ENCODE data around the gene COMP.

Gene COMP

DNA sequence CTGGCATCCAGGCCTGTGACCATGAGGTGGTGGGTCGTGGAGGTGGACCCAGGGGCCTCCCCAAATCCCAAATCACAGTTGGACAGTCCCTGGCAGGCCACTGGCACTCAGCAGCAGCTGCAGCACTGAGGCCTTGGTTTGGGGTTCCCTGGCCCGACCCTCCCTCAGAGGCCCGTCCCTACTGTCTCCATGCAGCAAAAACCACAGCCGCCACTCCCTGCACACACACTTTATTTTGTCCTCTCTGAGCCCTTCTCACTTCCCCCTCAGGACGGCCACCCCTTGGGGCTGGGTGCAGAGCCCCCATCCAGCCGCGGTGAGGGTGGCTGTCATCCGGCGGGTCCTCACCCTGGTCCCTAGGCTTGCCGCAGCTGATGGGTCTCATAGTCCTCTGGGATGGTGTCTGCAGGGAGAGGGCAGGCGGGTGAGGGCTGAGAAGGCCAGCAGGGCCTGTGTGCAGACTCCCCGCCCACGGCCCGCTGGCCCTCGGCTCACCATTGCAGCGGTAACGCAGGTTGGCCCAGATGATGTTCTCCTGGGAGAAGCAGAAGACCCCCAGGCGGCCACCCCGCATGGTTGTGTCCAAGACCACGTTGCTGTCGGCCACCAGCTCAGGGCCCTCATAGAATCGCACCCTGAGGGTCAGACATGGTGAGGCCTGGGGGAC is 8.4 kb downstream of the COMP start:
- no peak for DNase-seq (ENCODE audit: low read depth)

DNA sequence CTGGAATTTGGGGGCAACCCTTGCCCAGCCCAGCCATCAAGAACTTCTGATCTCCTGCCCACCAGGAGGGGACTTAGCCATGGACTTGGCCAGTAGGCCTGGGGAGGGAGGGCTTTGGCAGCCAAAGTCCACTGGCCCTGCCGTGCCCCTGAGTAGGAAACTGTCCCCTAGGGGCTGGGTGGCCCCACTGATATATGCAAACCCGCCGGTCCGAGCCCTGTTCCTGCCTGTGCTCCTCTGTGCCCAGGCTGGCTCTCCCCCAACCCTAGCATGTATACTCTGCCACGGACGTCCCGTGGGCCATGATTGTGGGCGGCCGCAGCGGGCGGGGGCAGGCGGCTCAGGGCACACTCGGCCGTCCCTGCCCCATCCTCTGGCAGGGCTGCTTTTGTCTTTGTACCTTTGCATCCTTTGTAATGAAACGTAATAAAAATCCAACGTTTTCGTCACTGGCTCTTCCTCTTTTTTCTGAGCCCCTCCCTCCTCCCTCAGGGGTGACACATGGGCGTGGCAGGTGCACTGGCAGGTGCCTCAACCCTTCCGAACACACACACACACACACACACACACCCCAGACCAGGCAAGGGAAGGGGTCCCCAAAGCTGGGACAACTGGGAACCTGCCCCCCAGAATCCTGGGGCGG is 9.1 kb downstream of the COMP start:
- no peak for DNase-seq (ENCODE audit: low read depth)

DNA sequence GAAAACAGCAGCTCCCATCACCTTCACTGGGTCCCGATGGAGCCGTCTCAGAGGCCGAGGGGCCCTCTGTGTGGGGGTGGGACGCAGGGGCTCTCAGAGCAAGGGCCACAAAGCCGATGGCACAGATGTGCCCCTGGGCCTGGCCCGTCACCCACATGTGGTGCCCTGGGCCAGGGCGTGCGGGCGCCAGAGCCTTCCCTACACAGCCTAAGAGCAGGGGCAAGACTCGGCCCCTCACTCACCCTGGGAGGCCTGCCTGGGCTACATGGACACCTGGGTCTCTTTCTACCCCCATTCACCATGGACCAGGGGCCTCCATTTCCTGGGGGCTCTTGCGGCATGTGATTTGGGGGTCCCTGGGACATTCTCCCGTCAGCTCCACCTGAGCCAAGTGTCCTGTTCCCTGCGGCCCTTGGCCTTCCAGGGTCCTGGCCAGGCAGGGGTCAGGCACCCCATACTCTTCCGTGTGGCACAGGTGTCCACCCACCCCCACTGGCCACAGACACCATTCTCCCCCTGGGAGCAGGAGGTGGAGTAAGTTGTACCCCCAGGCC is 10.0 kb downstream of the COMP start:
- DNase-seq (ENCODE audit: low read depth), result no peak

DNA sequence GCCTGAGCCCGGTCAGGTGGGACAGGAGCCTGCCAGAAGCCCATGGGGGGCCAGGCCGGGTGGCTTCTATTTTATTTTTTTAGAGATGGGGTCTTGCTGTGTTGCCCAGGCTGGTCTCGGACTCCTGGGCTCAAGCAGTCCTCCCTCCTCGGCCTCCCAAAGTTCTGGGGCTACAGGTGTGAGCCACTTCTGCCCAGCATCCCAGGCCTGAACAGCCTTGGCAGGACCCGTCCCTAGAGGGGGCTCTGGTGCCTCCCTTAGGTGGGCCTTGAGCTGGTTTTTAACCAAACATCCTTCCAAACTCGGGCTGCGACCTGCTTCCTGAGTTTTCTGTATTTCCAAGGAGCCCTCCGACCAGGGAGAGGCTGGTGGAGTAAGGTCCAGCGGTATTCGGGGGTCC is 10.5 kb downstream of the COMP start:
- no peak for DNase-seq (ENCODE audit: low read depth)

DNA sequence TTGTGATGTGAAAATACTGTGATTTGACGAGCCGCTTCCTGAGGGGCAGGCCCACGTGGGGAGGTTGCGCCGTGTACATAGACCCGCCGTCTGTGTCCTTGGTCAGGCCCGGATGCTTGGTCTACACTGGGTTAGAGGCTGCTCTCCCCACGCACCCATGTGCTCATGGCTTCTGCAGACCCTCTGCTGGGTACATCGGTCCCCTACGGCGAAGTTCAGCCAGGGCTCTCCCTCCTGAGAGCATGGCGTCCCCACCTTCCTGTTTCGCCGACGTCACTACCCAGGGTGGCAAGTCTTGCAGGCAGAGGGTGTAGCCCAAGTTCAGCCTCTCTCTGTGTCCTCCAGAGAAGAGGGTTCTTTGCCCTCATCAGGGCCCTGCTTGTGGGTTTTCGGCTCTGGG is 11.0 kb downstream of the COMP start:
- DNase-seq (ENCODE audit: low read depth), result no peak

DNA sequence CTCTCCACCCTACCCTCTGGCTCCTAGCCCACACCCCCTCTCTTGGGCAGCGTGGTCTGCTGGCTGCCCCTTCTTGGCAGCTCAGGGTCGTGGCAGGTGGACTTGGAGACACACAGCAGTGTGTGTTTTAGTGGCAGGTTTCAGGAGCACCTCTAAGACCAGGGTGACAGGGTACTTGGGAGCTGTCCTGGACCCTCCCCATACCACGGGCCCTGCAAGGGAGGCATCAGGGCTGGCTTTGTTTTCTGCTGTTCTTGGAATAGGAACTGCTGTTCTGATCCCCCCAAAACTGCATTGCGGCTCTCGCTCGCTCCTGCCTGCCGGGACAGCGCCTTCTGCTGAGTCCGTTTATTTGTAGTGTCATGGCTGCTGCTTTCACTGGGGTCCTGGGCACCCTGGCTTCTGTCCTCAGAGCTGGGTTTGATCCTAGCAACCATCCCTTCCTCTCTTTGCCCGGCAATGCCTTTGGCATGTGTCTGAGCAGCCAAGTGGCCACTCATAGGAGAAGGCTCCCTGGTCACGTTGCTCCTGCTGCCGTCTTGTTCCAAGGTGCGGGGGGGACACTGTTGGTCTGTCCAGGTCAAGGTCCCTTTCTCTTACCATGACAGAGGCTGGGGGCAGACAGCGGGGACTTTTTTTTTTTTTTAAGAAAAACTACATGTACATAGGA is 12.1 kb downstream of the COMP start:
- no peak for DNase-seq (ENCODE audit: low read depth)

DNA sequence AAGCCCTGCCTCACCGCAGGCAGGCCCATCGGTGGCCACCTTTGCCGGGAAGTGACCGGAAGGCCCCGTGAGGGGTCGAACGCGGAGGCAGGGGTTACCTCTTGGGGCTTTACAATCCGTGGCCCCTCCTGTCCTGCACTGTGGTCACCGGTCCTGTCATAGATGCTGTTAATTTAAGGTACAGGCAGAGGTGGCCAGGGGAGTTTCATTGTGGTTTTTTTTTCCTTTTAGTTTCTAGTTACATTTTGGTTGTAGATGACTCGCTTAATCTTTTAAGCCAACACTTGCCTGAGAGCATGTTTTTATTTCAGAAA is 13.1 kb downstream of the COMP start:
- DNase-seq (ENCODE audit: low read depth), result no peak

DNA sequence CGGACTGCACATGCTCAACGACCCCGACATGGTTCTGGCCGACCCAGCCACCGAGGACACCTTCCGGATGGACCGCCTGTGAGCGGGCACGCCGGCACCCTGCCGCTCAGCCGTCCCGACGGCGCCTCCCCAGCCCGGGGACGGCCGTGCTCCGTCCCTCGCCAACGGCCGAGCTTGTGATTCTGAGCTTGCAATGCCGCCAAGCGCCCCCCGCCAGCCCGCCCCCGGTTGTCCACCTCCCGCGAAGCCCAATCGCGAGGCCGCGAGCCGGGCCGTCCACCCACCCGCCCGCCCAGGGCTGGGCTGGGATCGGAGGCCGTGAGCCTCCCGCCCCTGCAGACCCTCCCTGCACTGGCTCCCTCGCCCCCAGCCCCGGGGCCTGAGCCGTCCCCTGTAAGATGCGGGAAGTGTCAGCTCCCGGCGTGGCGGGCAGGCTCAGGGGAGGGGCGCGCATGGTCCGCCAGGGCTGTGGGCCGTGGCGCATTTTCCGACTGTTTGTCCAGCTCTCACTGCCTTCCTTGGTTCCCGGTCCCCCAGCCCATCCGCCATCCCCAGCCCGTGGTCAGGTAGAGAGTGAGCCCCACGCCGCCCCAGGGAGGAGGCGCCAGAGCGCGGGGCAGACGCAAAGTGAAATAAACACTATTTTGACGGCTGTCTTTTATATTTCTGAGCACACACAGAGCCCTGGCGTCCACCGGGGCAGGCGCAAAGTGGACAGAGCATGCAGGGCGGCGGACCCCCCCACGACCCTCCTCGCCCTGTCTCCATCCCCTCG is 13.6 kb downstream of the COMP start:
- DNase-seq (ENCODE audit: low read depth), result no peak

DNA sequence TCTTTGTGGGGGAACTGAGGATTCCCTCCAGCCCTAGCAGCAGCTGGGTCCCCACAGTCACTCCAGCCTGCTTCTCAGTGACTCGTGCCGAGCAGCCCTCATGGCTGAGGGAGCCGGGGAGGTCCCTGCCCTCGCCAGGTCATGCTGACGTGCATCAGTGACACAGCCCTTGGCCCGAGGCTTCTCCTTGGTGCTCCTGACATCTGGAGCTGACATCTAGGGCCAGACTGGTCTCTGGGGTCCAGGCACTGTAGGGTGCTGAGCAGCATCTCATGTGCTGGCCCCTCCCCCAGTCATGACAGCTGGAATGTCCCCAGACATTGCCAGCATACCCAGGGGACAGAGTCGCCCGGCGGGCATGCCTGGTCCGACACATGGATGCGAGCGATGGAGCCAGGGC is 14.4 kb downstream of the COMP start:
- no peak for DNase-seq (ENCODE audit: low read depth)

DNA sequence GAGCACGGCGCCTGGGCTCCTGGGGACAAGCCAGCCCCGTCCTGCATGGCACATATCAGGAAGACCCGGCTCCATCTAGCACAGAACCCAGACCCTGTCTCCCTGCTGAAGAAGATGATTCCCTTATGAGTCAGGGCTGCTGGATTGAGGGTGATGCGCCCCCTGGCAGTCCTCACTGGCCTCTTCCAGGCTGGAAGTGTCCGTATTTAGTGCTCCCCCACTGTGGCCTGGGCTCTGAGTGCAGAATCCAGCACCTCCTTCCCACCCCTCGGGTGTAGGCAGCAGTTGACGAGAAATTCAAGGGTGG is 14.9 kb downstream of the COMP start:
- DNase-seq (ENCODE audit: low read depth), result no peak

DNA sequence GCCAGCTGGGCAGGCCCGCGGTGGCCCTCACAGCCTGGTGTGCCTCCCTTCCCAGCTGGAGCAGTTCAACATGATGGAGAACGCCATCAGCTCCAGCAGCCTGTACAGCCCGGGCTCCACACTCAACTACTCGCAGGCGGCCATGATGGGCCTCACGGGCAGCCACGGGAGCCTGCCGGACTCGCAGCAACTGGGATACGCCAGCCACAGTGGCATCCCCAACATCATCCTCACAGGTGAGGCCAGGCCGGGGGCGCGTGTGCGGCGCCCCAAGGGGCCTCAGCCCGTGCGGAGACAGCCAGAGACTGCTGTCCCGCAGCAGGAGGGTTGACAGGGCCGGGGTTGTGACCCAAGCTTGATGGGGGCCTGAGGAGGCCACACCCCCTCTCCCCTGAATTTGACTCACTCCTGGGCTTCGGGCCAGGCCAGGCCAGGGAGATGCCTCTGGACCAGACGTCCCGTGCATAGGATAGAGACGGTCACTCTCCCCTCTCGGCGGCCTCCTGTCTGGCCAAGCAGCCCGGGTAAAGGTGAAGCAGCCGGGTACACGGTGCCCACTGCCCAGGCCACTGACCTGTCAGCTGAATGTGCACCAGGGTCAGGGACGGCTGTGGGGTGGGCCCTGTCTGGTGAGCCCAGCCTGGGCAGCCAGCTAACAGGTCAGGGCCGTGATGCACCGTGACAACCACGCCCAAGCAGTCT is 15.4 kb downstream of the COMP start:
- DNase-seq (ENCODE audit: low read depth), result no peak

DNA sequence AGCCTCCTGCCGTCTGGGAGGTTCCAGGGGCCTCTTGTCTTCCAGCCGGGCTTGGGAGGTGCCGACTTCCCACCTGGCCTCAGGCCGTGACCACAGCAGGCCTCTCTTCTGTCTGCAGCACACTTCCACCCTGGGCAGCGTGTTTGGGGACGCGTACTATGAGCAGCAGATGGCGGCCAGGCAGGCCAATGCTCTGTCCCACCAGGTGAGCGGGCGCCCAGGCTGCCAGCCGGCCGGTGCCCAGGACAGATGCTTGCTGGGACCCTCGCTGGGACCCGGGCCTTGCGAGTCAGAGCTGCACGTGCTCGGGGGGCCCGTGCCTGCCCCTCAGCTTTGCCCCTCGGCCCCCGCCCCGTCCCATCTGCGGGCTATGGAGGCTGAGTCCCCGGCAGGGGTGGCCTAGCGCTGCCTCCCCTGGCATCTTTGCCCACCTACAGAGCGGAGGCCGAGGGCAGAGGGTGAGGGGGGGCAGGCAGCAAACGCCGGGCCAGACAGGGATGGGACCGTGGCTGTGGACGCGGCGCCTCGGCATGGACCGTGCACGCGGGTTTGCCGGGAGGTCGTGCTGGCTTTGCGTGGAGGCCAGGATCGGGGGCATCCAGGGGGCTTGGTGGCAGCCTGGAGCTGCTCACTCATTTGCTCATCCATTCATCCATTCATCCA is 16.2 kb downstream of the COMP start:
- no peak for DNase-seq (ENCODE audit: low read depth)

DNA sequence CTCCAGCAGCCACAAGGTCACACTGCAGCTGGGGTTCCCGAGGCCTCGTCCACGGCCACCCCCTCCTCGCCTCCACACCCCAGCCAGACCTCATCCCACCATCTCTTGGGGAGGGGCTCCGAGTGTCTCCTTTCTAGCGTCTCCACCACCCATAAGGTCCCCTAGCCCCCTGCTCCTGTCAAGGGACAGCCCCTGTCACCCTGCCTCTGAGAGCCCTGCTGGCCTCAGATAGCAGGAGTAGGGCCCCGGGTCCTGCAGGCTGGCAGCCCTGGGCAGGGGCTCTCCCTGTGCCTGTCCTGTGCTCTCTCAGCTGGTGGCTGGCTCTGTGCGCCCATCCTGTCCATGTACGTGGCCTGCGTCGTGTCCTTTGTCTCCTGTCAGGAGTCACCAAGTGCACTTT is 17.0 kb downstream of the COMP start:
- no peak for DNase-seq (ENCODE audit: low read depth)

DNA sequence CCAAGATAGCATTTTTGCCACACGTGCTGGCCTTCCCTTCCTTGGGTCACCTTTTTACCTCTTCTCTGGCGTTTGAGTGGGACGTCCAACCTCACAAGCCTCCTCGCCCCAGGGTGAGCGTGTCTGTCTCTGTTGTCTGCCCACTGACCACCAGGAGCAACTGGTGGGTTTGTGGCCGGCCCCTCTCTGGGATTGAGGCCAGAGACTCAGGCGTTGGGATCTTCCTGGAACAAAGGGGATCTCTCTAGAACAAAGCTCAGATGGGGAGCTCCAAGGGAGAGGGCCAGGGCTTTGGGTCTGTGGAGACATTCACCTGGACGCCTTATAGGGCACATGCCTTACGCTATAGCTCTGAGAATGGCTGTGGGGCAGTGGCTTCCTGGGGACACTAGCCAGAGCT is 17.4 kb downstream of the COMP start:
- DNase-seq (ENCODE audit: low read depth), result no peak

DNA sequence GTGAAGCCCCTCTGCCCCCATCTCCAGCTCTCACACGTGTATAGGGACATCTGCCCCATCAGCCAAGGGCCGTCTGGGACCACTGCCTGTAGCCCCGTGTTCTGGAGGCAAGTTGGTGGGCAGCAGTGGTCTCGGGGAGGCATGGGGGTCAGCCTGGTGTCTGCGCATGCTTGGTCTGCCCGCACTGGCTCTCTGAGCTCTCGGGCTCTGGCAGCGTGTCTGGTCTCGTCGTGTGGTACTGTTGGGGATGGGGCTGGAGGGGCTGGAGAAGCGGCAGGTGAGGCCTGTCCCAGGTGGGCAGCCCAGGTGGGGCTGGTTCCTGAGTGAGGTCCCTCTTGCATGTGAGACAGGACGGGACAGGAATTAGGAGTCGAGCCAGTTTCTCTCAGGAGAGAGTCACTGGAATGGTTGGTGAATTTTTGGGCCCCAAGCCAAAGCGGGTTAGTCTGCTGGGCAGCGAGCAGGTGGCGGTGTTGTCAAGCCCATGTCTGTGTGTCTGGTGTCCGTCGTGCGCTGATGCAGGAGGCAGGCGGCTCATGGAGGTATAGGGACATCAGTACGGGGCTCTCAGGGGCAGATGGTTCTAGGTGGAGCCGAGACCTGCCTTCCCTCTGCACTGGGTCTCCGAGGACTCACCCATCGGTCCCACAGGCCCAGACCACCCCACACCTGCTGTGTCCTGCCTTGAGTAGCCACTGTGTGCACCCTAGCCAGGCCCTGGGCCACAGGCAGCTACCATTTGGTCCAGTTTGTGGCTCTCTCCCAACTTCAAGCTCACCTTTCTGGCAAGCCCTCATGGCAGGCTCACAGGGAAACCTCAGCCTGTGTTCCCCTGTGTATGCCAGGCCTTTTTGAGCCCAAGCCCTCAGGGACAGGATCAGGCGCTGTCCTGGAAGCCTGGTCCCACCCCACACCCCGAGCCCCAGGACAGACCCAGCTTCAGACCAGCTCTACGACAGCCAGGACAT is 18.2 kb downstream of the COMP start:
- DNase-seq (ENCODE audit: low read depth), result no peak

DNA sequence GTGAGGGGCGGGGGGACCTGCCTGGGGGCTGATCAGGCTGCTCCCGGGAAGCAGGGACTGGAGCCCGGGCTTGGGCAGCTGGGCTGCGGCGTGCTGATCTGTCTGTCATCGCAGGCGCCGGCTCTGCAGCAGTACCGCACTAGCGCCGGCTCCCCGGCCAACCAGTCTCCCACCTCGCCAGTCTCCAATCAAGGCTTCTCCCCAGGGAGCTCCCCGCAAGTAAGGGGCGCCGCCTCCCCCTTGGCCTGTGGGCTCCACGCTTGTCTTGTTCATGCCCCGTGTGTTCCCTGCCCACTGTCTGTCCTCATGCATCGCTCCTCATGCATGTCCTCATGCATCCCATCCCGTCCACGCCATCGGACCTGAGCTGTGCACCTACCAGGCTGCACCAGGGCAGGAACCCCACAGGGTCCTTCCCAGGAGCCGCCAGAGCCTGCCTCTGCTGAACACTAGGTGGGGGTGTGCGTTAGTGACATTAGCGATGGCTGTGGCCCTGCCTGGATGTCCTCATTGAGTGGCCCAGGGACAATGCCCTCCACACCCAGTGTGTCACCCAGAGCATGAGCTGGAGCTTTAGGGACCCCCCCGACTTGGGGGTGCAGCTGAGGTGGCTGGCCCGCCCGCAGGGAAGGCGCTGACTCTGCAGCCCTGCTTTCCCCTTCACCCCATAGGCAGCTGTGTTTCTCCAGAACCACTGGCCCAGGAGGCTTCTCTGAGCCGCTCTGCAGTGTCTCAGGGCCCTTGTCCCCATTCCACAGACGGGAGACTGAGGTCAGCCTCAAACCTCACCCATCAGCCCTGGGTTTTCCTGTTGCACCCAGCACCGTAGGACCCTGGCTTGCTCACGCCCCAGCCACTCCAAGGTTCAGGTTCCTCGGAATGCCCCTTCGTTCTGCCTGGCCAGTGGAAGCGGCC is 19.5 kb downstream of the COMP start:
- DNase-seq (ENCODE audit: low read depth), result no peak

DNA sequence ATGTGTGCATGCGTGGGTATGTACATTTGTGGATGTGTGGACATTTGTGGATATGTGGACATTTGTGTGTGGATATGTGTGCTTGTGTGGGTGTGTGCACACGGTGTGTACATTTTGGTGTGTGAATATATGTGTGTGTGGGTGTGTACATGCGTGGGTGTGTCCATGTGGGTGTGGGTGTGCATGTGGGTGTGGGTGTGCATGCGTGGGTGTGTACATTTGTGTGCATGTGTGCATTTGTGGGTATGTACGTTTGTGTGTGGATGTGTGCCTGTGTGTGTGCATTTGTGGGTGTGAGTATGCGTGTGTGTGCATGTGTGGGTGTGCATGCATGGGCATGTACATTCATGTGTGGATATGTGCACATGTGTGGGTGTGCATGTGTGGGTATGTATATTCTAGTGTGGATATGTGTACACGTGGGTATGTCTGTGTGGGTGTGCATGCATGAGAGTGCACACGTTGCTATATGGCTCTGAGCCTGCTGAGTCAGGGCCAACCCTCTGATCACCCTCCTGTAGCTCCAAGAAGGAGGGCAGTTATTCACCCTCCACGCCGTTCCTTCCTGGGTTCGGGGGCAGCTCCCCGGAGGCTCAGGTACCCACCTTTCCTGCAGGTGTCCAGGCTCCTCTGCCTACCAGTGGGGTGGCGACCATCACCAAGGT is 20.3 kb downstream of the COMP start:
- no peak for DNase-seq (ENCODE audit: low read depth)

DNA sequence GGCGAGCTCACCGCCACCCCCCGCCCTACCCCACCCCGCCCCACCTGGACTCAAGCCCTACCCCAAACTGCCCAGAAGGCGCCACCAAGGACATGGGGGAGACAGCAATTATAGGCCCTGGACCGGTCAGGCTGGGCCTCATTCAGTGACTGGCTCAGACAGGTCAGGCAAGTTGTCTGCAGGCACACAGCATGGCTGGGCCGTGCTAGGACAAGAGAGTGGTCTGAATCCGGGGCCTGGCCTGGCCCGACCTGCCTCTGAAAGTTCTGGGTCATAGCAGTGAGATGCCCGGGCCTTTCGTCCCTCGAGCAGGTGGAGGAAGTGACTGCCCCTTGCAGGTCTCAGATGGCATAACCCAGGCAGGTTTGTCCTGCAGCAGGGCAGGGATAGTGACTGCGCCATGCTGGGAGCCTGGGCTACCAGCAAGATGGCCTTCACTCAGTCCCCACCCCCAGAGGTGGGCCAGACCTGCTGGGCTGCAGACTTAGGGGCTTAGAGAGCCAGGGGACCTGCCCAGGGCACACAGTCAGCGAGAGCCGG is 21.0 kb downstream of the COMP start:
- DNase-seq (ENCODE audit: low read depth), result no peak
